ENCODE data around the gene NDUFV1. TPM values are rescaled to one million over a fixed set of nuclear protein-coding genes. Genes with fewer than 3 reads are reported as not detected.

NDUFV1 gene
- total RNA-seq, 1 donor, result 158 TPM

GRCh38 chr11:67608486-67608885, 1.8 kb downstream of the NDUFV1 start:
- peaks cover 13% of the 10 kb centered on the region for H3K4me1 ChIP-seq (ENCODE audit: insufficient read depth, low read length)
- peaks cover 26% of the 10 kb centered on the region for H3K36me3 ChIP-seq (ENCODE audit: insufficient read depth, low read length)
- no peaks in the 10 kb centered on the region for H4K20me1 ChIP-seq (ENCODE audit: insufficient read depth, low read length)
- H3K79me2 ChIP-seq (ENCODE audit: insufficient read depth, low read length), result peaks cover 18% of the 10 kb centered on the region
- H3K27ac ChIP-seq (ENCODE audit: low read depth, low read length), result no peak overlapping the region
- H3K27me3 ChIP-seq (ENCODE audit: insufficient read depth, low read length), result no peaks in the 10 kb centered on the region
- H3K4me2 ChIP-seq (ENCODE audit: insufficient read depth, low read length), result no peak overlapping the region
- no peak overlapping the region for H2AFZ ChIP-seq (ENCODE audit: low read length)
- DNase-seq (ENCODE audit: insufficient read length, low spot score, missing footprints), result no peak
- no peak overlapping the region for H3K4me3 ChIP-seq (ENCODE audit: insufficient read depth, low read length)
- no peaks in the 10 kb centered on the region for H3K9me3 ChIP-seq (ENCODE audit: low read depth, low read length)
- TF ChIP-seq CTCF (IDR thresholded peaks at IDR 0.05; ENCODE audit: extremely low read depth, low read depth, low read length), result no peak

GRCh38 chr11:67609316-67609715, 2.6 kb downstream of the NDUFV1 start:
- no peak for TF ChIP-seq CTCF (IDR thresholded peaks at IDR 0.05; ENCODE audit: extremely low read depth, low read depth, low read length)
- DNase-seq (ENCODE audit: insufficient read length, low spot score, missing footprints), result no peak
- H4K20me1 ChIP-seq (ENCODE audit: insufficient read depth, low read length), result no peaks in the 10 kb centered on the region
- peaks cover 19% of the 10 kb centered on the region for H3K4me1 ChIP-seq (ENCODE audit: insufficient read depth, low read length)
- H3K79me2 ChIP-seq (ENCODE audit: insufficient read depth, low read length), result peaks cover 18% of the 10 kb centered on the region
- no peaks in the 10 kb centered on the region for H3K9me3 ChIP-seq (ENCODE audit: low read depth, low read length)
- H3K4me2 ChIP-seq (ENCODE audit: insufficient read depth, low read length), result no peak overlapping the region
- no peak overlapping the region for H2AFZ ChIP-seq (ENCODE audit: low read length)
- H3K36me3 ChIP-seq (ENCODE audit: insufficient read depth, low read length), result peaks cover 26% of the 10 kb centered on the region
- no peak overlapping the region for H3K27ac ChIP-seq (ENCODE audit: low read depth, low read length)
- no peaks in the 10 kb centered on the region for H3K27me3 ChIP-seq (ENCODE audit: insufficient read depth, low read length)
- no peak overlapping the region for H3K4me3 ChIP-seq (ENCODE audit: insufficient read depth, low read length)

GRCh38 chr11:67610302-67610868, 3.6 kb downstream of the NDUFV1 start:
- H3K36me3 ChIP-seq (ENCODE audit: insufficient read depth, low read length), result peaks cover 26% of the 10 kb centered on the region

GRCh38 chr11:67611165-67611564, 4.4 kb downstream of the NDUFV1 start:
- Histone ChIP-seq H3K36me3 (ENCODE audit: insufficient read depth, low read length) (peaks cover 26% of the 10 kb centered on the region), H3K27me3 (ENCODE audit: insufficient read depth, low read length) (peaks cover 9% of the 10 kb centered on the region), H3K4me3 (ENCODE audit: insufficient read depth, low read length) (no peak overlapping the region), H3K4me2 (ENCODE audit: insufficient read depth, low read length) (no peak overlapping the region), H2AFZ (ENCODE audit: low read length) (no peak overlapping the region), H3K79me2 (ENCODE audit: insufficient read depth, low read length) (peaks cover 18% of the 10 kb centered on the region), H4K20me1 (ENCODE audit: insufficient read depth, low read length) (no peaks in the 10 kb centered on the region), H3K4me1 (ENCODE audit: insufficient read depth, low read length) (peaks cover 19% of the 10 kb centered on the region), H3K9me3 (ENCODE audit: low read depth, low read length) (no peaks in the 10 kb centered on the region), H3K27ac (ENCODE audit: low read depth, low read length) (no peak overlapping the region)
- no peak for TF ChIP-seq CTCF (IDR thresholded peaks at IDR 0.05; ENCODE audit: extremely low read depth, low read depth, low read length)
- DNase-seq (ENCODE audit: insufficient read length, low spot score, missing footprints), result peak; percentile 58

More at GRCh38 chr11:67610302-67610868, 3.6 kb downstream of the NDUFV1 start:
- DNase-seq (ENCODE audit: insufficient read length, low spot score, missing footprints), result no peak
- Histone ChIP-seq H4K20me1 (ENCODE audit: insufficient read depth, low read length) (no peaks in the 10 kb centered on the region), H3K27ac (ENCODE audit: low read depth, low read length) (no peak overlapping the region), H3K4me2 (ENCODE audit: insufficient read depth, low read length) (no peak overlapping the region), H3K27me3 (ENCODE audit: insufficient read depth, low read length) (peaks cover 4% of the 10 kb centered on the region), H3K4me3 (ENCODE audit: insufficient read depth, low read length) (no peak overlapping the region), H3K4me1 (ENCODE audit: insufficient read depth, low read length) (peaks cover 20% of the 10 kb centered on the region), H3K9me3 (ENCODE audit: low read depth, low read length) (no peaks in the 10 kb centered on the region), H3K79me2 (ENCODE audit: insufficient read depth, low read length) (peaks cover 18% of the 10 kb centered on the region), H2AFZ (ENCODE audit: low read length) (no peak overlapping the region)
- TF ChIP-seq CTCF (IDR thresholded peaks at IDR 0.05; ENCODE audit: extremely low read depth, low read depth, low read length), result no peak
